Measurements from ENCODE around the gene TBC1D16.

Gene TBC1D16

GRCh38 chr17:80035687-80035936 is at the start of gene TBC1D16:
TSS of gene TBC1D16 (minus strand) at chr17:80035872. CDS start at chr17:80013547, 22,325 bp downstream.
- H3K4me3 ChIP-seq (ENCODE audit: low read depth, low read length), result peak within 1 kb of the TSS; percentile 89
- DNase-seq (ENCODE audit: low read depth), result no peak
- TF ChIP-seq CTCF (conservative IDR thresholded peaks at IDR 0.05; ENCODE audit: low read depth, low read length), result no peak

- TF ChIP-seq CTCF (conservative IDR thresholded peaks at IDR 0.05; ENCODE audit: low read depth, low read length), result no peak
- DNase-seq (ENCODE audit: low read depth), result no peak
- no peak overlapping the region for H3K4me3 ChIP-seq (ENCODE audit: low read depth, low read length)
Measured at GRCh38 chr17:80084773-80085172, 49.1 kb upstream of the TBC1D16 start.

- H3K4me3 ChIP-seq (ENCODE audit: low read depth, low read length), result no peak overlapping the region
- no peak for TF ChIP-seq CTCF (conservative IDR thresholded peaks at IDR 0.05; ENCODE audit: low read depth, low read length)
- DNase-seq (ENCODE audit: low read depth), result no peak
Measured at GRCh38 chr17:80083136-80083661, 47.5 kb upstream of the TBC1D16 start.

- TF ChIP-seq CTCF (conservative IDR thresholded peaks at IDR 0.05; ENCODE audit: low read depth, low read length), result peak; percentile 81
- H3K4me3 ChIP-seq (ENCODE audit: low read depth, low read length), result no peak overlapping the region
- DNase-seq (ENCODE audit: low read depth), result peak; percentile 84
Measured at GRCh38 chr17:80082403-80083135, 46.9 kb upstream of the TBC1D16 start.

GRCh38 chr17:80081596-80081995 is 45.9 kb upstream of the TBC1D16 start:
- TF ChIP-seq CTCF (conservative IDR thresholded peaks at IDR 0.05; ENCODE audit: low read depth, low read length), result no peak
- no peak for DNase-seq (ENCODE audit: low read depth)
- H3K4me3 ChIP-seq (ENCODE audit: low read depth, low read length), result no peak overlapping the region

GRCh38 chr17:80080081-80080480 is 44.4 kb upstream of the TBC1D16 start:
- DNase-seq (ENCODE audit: low read depth), result peak; percentile 70
- TF ChIP-seq CTCF (conservative IDR thresholded peaks at IDR 0.05; ENCODE audit: low read depth, low read length), result no peak

GRCh38 chr17:80072410-80072809 is 36.7 kb upstream of the TBC1D16 start:
- H3K4me3 ChIP-seq (ENCODE audit: low read depth, low read length), result no peak overlapping the region
- no peak for TF ChIP-seq CTCF (conservative IDR thresholded peaks at IDR 0.05; ENCODE audit: low read depth, low read length)

More at GRCh38 chr17:80080081-80080480, 44.4 kb upstream of the TBC1D16 start:
- no peak overlapping the region for H3K4me3 ChIP-seq (ENCODE audit: low read depth, low read length)

More at GRCh38 chr17:80072410-80072809, 36.7 kb upstream of the TBC1D16 start:
- no peak for DNase-seq (ENCODE audit: low read depth)
